Left kidney (tissue), 8 donors: ENCODE results near the gene SLC24A1. TPM values are rescaled to one million over a fixed set of nuclear protein-coding genes. Genes with fewer than 3 reads are reported as not detected.
"Not testable (repeated sequence)": the region's sequence is repeated elsewhere in the genome, so short reads cannot be mapped to it uniquely, and the experiment has no call there.

Source experiments
- DNase-seq: peaks from one replicate; pipeline ENCODE4 v3.0.0-alpha.2; 2013
- long read RNA-seq, 8 donors: transcript quantifications; one replicate each; lab custom pipeline, GENCODE V29; 2026
- polyA plus RNA-seq: library from polyadenylated mRNA; unstranded; fragments of 120-200 nt; gene quantifications from one replicate; pipeline ENCODE4 v1.2.1, GENCODE V29; 2013; ENCODE audit not compliant: insufficient read length

Gene SLC24A1
- polyA plus RNA-seq: 25.9 TPM
- long read RNA-seq, donor 1, partial matches to known transcripts: 12 of 13 reads
- long read RNA-seq, donor 1, other reads (novel, unspliced or antisense): 0 of 13 reads
- long read RNA-seq, donor 2: 0 reads
- long read RNA-seq, donor 3, partial matches to known transcripts: 5 of 5 reads
- long read RNA-seq, donor 3, other reads (novel, unspliced or antisense): 0 of 5 reads
- long read RNA-seq, donor 4: 0 reads
- long read RNA-seq, donor 5: 0 reads
- long read RNA-seq, donor 6, partial matches to known transcripts: 0 of 1 reads
- long read RNA-seq, donor 6, other reads (novel, unspliced or antisense): 0 of 1 reads
- long read RNA-seq, donor 7, partial matches to known transcripts: 5 of 5 reads
- long read RNA-seq, donor 7, other reads (novel, unspliced or antisense): 0 of 5 reads
- long read RNA-seq, donor 8: 0 reads

GRCh38 chr15:65621638-65622037 lies at the start of gene SLC24A1:
TSS of gene SLC24A1 (plus strand) at chr15:65621938. CDS start at chr15:65624081, 2,143 bp downstream.
- no peak for DNase-seq

GRCh38 chr15:65571971-65572370 lies 49.8 kb upstream of the SLC24A1 start:
- DNase-seq: no peak

- no peak for DNase-seq
Observed at GRCh38 chr15:65576664-65577063, 45.1 kb upstream of the SLC24A1 start.

- no peak for DNase-seq
Observed at GRCh38 chr15:65577129-65577996, 44.4 kb upstream of the SLC24A1 start.

- DNase-seq: no peak
Observed at GRCh38 chr15:65578904-65579728, 42.6 kb upstream of the SLC24A1 start.

GRCh38 chr15:65579762-65580161 lies 42.0 kb upstream of the SLC24A1 start:
- DNase-seq: no peak

- DNase-seq: no peak
Observed at GRCh38 chr15:65580287-65580686, 41.5 kb upstream of the SLC24A1 start.

- DNase-seq: peak; percentile 27
Observed at GRCh38 chr15:65583701-65584100, 38.0 kb upstream of the SLC24A1 start.

GRCh38 chr15:65584241-65584640 lies 37.5 kb upstream of the SLC24A1 start:
- DNase-seq: no peak

GRCh38 chr15:65587094-65587493 lies 34.6 kb upstream of the SLC24A1 start:
- DNase-seq: no peak

- no peak for DNase-seq
Observed at GRCh38 chr15:65595960-65596359, 25.8 kb upstream of the SLC24A1 start.

GRCh38 chr15:65598468-65598867 lies 23.3 kb upstream of the SLC24A1 start:
- no peak for DNase-seq

- no peak for DNase-seq
Observed at GRCh38 chr15:65599677-65600076, 22.1 kb upstream of the SLC24A1 start.

GRCh38 chr15:65603134-65603533 lies 18.6 kb upstream of the SLC24A1 start:
- no peak for DNase-seq

GRCh38 chr15:65603559-65603958 lies 18.2 kb upstream of the SLC24A1 start:
- no peak for DNase-seq

GRCh38 chr15:65610871-65611718 lies 10.6 kb upstream of the SLC24A1 start, which contains the start of gene INTS14:
TSS of gene INTS14 (minus strand) at chr15:65611131. CDS start at chr15:65607380, 3,751 bp downstream.
- peak; percentile 97 for DNase-seq

- DNase-seq: no peak
Observed at GRCh38 chr15:65611888-65612615, 9.7 kb upstream of the SLC24A1 start.

- no peak for DNase-seq
Observed at GRCh38 chr15:65612616-65612946, 9.2 kb upstream of the SLC24A1 start.

GRCh38 chr15:65612949-65613744 lies 8.6 kb upstream of the SLC24A1 start:
- no peak for DNase-seq

GRCh38 chr15:65615887-65616286 lies 5.9 kb upstream of the SLC24A1 start:
- DNase-seq: not testable (repeated sequence)
